Hypothalamus (tissue), 51 donors: Measurements from ENCODE around the gene SPTBN5.

Experiments used
- DNase-seq, 51 donors: peaks; one replicate each; lab custom pipeline; 2025; lab: John Stamatoyannopoulos, UW

Gene SPTBN5

DNA sequence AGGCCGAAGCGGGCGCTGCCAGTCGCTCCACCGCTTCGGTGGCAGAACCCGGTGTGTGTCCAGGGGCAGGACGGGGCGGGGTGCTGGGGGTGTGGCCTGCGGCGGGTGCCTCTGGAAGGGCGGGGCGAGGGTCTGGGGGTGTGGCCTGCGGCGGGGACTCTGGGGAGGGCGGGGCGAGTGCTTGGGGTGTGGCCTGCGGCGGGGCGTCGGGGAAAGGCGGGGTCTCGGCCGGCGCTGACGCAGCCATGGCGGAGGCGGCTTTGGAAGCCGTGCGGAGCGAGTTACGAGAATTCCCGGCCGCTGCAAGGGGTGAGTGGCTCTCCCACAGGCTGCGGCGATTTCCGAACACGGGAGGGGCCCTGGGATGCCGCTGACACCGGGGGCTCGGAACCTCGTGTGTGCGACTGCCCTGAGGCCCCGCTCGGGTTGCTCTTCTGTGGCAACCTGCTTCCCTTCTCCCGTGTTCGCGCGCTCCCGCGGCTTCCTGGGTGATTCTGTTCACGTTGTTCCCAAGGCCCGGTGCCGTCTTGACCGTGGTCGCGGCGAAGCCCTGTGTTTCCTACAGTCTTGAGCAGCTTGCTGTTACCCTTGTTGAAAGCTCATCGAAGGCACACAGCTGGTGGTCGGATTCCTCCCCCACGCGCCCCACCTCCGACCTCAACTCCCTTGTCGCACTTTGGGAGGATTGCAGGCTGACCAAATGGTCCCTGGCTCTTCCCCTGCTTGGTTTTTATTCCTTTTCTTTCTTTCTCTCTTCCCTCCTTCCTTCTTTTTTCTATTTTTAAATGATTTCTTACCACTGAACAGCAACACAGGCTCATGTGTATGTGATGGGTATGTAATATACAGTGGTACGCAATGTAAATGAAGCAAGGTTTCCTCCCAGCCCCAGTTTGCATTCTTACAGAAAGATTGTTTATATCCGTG lies 65.7 kb downstream of the SPTBN5 start, which contains the start of gene JMJD7:
Gene JMJD7 (plus strand): TSS at position 213 of the 927 bp plus-strand sequence. CDS start 33 bp downstream, at position 246.
- DNase-seq, result peak; percentile 37 to 99 (median 90)

DNA sequence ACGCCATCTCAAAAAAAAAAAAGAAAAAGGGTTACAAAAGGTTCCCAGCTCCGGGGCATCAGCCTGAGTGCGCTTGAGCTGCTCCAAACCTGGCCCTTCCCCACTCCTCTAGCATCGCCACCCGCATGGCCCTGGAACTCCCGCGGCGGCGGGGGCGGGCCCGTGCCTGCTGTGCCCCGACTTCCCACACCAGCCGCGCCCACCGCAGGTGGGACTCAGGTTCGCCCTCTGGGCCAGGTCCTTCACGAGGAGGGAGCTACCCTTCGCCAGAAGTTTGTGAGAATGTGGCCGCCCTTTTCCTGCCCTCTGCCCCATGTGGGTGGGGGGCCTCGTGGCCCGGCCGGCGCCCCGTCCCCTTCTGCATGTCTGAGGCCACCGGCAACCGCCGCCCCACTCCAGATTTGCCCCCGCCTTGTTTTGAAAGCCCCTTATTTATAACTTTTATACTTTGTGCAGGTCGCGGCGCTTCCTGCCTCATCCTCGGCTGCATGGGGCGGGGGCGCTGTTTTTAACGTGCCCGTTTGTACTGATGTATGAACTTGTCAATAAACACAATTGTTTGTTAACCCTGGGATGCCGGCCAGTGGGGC lies 66.5 kb downstream of the SPTBN5 start:
- peak in 2 of 51 donors; percentile 34 to 37 for DNase-seq

DNA sequence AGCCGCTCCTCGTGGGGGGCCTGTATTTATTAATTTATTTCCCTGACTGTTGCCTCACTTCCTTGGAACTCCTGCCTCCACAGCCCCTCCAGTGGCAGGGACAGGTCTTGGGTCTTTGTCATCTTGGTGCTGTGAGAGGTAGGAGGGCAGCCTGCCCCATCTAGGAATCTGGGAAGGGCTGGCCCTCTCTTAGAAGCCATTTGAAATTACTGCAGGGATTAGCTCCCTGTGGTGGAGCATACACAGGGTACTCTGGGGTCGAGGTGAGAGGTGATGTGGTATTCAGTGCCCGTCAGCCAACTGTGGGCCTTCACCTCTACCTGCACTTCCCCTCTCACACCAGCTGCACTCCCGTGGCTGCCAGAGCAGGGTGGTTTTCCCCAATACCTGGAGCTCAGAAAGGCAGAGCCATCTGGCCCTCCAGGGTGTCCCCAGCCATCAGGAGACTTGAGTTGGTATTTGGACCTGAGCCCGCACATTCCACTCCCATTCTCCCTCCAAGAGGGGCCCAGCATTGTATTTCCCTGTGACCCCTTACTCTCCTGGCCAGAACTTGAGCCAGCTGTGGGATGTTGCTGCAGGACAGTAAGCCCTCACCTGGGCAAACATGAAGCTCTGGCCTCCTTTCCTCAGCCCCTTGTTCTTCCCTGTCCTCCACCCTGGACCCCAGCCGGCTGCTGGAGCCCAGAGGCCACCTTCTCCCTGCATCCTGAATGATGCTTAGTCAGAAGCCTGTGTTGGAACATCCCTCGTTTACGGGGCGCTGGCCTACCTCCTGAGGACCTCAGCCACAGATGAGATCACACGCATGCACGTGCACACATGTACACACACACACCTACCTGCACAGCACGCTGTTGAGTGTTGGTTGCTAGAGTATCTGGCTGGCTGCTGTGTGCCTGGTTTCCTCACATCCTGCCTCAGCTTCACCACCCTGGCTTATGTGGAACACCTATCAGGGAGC lies 68.0 kb downstream of the SPTBN5 start:
- DNase-seq, result no peak

DNA sequence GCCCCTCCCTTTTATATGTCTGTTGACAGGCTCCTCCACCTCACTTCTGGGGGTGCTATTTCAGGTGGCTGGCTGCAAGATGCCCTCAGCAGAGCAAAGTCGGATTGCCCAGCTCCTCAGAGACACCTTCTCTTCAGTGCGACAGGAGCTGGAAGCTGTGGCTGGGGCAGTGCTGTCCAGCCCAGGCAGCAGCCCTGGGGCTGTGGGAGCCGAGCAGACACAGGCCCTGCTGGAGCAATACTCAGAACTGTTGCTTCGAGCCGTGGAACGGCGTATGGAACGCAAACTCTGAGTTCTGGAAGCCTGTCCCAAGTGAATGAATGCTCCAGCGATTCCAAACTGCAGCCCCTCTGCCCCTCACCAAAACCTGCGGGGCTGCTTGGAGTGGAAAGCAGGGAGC lies 68.7 kb downstream of the SPTBN5 start:
- no peak for DNase-seq

DNA sequence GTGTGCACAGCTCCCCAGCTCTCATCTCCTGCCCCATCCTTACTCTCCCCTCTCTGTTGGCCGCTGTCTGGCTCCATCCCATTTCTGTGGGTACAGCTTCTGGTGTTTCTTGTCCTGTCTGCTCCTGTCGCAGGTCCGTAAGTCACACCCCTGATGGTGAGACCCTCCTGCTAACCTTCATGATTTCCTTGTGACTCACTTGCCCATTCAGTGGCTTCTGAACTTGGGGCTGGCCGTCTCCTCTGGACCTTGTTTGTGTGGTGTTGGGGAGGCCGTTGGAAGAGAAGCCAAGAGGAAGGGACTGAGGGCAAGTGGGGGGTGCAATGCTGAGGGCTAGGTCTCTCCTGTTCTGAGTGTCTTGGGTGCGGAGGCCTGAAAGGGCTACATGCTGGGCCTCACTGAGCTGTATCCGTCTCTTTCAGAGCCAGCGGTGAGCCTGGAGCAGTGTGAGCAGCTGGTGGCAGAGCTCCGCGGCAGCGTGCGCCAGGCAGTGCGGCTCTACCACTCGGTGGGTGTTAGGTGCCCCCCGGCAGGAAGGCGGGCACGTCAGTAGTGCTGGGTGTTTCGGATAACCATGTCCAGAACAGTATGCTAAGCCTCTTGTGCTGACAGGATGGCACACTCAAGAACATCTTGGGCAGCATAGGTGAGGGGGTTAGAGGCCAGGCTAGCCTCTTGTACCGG lies 69.6 kb downstream of the SPTBN5 start:
- no peak for DNase-seq

DNA sequence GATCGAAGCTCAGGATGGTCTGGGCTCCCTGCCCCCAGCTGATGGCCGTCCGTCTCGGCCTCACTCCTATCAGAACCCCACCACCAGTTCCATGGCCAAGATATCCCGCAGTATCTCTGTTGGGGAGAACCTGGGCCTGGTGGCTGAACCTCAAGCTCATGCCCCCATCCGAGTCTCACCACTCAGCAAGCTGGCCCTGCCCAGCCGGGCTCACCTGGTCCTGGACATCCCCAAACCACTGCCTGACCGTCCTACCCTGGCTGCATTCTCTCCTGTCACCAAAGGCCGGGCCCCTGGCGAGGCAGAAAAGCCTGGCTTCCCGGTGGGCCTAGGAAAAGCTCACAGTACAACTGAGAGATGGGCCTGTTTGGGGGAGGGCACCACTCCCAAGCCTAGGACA lies 70.4 kb downstream of the SPTBN5 start:
- no peak for DNase-seq

DNA sequence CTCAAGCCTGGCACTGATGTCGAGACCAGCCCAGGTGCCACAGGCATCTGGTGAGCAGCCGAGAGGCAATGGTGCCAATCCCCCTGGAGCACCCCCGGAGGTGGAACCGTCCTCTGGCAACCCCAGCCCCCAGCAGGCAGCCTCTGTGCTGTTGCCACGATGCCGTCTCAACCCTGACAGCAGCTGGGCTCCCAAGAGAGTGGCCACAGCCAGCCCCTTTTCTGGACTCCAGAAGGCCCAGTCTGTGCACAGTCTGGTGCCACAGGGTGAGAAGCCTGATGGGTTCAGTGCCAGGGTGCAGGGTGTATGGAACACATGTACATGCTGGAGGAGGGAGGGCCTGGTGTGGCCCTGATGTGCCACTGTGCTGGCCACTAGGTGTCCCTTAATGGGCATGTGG lies 70.9 kb downstream of the SPTBN5 start:
- no peak for DNase-seq

DNA sequence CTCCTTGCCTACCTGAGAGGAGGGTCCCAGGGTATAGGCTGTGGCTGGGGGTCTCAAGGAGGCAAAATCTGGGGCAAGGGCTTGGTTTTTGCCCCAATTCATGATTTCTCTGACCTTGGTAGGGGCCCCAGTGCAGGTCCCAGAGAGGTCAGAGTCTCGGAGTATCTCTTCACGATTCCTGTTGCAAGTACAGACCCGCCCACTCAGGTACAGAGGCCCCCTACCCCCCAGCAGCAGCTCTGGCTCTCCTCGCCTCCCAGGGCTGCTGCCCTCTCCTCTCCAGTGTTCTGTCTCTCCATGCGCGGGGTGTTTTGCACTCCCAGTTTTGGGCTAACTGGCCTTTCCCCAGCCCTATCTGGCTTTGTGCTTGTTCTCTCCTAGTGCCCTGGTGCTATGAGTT lies 71.4 kb downstream of the SPTBN5 start:
- DNase-seq, result no peak

DNA sequence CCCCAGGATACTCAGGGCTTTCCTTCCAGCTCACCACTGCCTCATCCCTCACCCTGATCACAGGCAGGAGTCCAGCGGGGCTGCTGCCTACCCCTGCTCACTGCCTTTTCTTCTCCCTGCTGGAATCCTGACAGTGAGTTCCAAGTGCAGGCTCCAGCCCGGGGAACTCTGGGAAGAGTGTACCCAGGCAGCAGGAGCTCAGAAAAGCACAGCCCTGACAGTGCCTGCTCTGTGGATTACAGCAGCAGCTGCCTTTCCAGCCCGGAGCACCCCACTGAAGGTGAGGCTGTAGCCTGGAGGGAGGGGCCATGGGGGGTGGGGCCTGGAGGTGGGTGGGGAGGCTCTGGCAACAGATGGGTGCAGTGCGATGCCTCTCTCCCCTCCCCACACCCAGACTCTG lies 72.0 kb downstream of the SPTBN5 start:
- peak in 5 of 51 donors; percentile 9 to 46 (median 18) for DNase-seq

DNA sequence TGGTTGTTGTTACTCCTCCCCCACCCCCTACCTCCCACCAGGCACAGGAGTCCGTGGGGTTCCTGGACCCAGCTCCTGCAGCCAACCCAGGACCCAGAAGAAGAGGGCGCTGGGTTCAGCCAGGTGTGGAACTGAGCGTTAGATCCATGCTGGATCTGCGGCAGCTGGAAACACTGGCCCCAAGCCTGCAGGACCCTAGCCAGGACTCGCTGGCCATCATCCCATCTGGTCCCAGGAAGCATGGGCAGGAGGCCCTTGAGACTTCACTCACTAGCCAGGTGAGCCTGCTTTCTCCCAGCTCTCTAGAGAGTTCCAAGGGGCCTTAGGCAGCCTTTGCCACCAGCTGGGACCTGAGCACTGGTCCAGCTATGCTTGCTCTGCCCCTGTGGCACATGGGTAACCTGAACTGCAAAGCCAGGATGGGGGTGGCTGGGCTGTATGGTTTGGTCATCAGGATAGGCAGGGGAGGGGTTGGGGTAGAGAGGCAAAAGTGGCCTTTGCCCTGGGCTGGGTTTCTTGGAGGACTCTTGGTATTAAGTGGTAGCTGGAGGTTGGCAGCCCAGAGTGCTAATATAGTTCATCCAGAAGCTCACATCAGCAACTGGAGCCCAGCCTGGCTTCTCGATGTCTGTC lies 72.9 kb downstream of the SPTBN5 start:
- no peak for DNase-seq

DNA sequence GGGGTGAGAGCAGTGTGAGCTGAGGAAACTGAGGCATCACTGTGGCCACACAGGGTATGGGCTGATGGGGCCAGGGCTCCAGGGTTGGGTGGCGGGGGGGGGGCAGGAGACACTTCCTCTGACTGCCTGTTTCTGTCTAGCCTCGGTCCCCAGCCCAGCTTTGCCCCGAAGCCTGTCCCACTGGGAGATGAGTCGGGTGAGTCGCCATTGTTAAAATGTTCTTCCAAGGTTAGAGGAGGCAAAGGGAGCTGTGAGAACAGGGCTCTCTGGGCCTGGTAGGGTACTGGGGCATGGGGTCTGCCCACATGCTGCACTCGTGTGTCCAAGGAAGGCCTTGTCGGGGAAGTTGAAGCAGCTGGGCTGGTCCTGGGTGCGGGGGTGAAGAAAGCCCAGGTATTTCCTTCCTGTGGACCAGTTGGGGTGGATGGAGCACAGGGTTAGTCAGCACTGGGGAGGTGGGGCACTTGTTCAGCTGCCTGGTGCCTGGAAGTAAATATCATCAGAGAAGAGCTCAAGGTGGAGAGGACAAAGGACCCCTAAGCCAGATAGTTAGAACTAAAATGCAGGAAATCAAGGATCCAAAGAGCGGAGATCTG lies 74.3 kb downstream of the SPTBN5 start:
- DNase-seq, result no peak

DNA sequence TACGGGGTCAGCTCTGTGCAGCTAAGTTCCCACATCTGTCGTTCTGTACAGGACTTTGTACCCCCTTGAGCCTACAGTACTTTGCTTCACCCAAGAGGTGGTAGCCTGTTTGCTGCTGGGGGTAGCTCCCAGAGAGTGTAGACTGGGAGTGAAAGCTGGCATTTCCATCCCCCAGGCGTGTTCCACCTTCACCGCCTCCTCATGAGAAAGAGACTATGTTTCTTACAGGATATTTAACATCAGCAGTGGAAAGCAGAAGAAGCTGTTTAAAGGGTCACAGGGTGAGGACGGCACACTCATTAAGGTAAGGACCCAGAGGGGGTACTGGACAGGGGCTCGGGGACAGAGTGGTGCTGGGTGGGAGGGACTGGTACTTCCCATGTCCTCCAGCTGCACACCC lies 76.1 kb downstream of the SPTBN5 start:
- no peak for DNase-seq

DNA sequence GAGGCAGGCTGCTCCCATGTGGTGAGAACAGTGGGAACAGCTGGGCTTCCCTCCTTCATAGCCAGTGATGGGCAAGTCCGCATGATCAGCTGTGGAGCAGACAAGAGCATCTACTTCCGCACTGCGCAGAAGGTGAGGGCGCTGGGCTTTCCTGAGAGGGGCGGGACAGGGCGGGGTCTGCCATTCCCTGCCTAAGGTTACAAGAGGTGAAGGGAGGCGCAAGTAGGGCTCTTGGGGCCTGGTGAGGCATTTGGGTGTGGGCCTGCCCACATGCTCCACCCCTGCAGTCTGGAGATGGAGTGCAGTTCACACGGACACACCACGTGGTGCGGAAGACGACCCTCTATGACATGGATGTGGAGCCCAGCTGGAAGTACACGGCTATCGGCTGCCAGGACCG lies 76.5 kb downstream of the SPTBN5 start:
- DNase-seq, result no peak

DNA sequence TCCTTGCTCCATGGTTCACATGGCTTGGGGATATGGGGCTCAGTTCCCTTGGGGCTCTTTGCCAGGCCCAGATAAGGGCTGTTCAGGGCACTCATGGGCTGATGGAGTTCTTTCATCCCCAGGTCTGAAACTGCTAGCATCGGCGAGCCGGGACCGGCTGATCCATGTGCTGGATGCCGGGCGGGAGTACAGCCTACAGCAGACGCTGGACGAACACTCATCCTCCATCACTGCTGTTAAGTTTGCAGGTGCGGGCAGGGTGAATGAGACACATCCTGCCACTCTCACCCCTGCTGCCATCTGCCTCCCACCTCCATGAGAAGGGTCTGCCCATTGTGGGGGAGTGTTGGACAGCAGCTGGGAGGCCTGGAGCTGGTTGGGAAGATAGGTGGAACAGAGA lies 77.1 kb downstream of the SPTBN5 start:
- no peak for DNase-seq

DNA sequence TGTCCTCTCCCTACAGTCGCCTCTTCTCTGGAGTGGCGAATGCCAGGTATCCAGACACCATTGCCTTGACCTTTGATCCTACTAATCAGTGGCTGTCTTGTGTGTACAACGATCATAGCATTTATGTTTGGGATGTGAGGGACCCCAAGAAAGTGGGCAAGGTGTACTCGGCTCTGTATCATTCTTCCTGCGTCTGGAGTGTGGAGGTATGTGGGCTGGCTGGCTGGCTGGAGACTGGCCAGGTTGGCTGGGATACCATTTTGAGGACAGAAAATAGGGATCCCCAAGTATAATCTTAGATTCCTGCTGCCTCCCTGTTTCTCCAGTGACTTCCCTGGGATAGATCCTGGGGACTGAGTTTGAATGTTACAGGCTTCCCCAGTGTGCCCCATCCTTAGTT lies 79.3 kb downstream of the SPTBN5 start:
- DNase-seq, result no peak

DNA sequence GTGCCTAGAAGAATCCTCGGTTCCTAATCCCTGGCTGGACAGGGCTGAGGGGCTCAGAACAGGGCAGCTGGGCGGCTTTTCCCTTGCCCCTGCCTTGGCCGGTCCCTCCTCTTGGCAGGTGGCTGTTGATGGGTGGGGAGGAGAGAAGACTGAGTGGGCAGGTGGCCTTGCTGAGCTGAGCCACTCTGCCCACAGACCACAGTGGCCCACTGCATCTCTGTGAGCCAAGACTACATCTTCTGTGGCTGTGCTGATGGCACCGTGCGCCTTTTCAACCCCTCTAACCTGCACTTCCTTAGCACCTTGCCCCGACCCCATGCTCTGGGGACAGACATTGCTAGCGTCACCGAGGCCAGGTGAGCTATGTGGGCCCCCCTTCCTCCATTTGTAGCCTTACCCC lies 80.4 kb downstream of the SPTBN5 start:
- no peak for DNase-seq

DNA sequence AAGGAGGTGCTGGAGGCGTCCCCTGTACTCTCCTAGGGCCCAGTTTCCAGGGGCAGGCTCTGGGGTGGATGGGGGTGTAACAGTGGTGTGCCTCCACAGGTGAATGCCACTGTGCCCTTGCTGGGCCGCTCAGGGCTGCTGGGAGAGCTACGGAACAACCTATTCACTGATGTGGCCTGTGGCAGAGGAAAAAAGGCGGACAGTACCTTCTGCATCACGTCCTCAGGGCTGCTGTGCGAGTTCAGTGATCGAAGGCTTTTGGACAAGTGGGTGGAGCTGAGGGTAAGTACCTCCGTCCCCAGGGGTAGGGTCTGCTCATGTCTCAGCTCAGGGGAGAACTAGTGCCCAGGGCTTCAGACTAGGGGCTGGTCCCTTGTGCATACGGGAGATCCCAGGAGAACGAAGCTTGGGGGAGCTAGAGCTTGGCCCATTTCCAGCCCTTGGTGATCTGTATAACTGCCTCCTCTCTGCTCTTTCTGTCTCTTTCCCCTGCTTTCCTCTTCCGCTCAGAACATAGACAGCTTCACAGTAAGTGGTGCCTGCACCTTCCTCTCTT lies 81.0 kb downstream of the SPTBN5 start:
- no peak for DNase-seq

DNA sequence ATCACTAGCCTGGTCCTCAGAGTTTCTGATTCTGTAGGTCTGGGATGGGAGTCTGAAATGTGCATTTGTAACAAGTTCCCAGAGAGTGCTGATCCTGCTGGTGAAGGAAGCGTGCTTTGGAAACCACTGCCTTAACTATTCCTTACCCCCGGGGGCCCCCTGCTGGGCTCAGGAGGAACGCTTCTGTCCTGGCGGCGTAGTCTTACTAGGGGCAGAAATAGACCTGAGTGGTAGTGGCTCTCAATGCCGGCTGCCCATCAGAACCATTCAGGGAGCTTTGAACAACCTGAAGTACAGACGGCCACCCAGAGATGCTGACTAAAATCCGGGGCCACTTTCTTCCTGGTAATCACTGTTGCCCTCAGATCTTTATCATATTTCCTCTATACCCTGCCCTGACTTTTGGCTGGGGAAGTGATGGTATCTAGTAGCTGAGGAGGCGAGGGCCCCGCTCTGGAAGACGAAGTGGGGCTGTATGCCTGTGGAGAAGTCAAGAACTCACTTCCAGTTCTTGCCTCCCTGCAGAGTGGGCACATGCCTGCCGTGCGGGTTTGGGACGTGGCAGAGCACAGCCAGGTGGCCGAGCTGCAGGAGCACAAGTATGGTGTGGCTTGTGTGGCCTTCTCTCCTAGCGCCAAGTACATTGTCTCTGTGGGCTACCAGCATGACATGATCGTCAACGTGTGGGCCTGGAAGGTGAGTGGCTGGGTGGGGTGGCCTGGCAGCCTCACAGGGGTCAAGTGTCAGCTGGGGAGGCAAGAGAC lies 82.2 kb downstream of the SPTBN5 start:
- peak in 50 of 51 donors; percentile 12 to 88 (median 61) for DNase-seq
